ENCODE data around the gene DNM2. TPM values are rescaled to one million over a fixed set of nuclear protein-coding genes. Genes with fewer than 3 reads are reported as not detected.

The DNM2 gene
- total and polyA plus RNA-seq, 9 of the 15 experiments (the other 6 are each of a cell fraction or from before 2014, with no cell fraction given), result 2.2 to 161 (median 72.6) TPM

DNA sequence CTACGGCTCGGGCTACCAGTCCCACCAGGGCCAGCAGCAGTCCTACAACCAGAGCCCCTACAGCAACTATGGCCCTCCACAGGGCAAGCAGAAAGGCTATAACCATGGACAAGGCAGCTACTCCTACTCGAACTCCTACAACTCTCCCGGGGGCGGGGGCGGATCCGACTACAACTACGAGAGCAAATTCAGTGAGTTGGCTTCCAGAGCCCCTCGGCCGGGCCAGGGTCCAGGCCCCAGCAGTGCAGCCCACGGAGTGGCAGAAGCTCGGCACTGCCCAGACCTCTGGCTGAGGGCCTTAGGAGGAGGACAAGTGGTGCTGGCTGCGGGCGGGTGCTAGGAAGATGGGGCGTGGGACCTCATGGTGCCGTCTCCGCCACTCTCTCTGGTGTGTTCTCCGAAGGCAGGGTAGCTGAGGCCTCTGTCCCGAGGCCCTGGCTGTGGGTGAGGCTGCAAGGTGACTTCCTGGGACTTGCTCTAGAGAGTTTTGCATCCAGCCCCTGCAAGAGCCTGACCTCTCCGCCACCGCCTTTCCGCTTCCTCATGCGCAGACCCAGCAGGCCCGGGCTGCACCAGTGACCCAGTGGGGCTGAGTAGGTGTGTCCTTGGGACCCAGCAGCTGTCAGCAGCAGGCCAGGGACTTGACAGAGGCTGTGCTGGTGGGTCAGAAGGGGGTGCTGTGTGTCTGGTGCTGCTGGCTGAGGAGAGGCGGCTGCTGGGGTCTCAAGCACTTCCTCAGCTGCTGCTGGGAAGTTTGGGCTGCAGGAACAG lies 30.2 kb upstream of the DNM2 start:
- H3K27me3 ChIP-seq (ENCODE audit: control insufficient read depth in 2 of 2, insufficient read depth in 2 of 2, low read length in 2 of 2), result no peaks in the 10 kb centered on the region
- DNase-seq (ENCODE audit: extremely low read depth in 1 of 4, low spot score in 3 of 4) (no peak), FAIRE-seq (no peak), ATAC-seq (no peak)
- H3K9ac ChIP-seq (ENCODE audit: insufficient read depth in 1 of 2, low read depth in 2 of 2, low read length in 2 of 2), result no peak overlapping the region
- peaks cover 0 to 17% of the 10 kb centered on the region in 2 experiments; a peak in 1 of 5 replicates for H3K4me1 ChIP-seq (replicated peaks in 1 of 2; ENCODE audit: control insufficient read depth in 2 of 2, insufficient read depth in 2 of 2, low read length in 2 of 2)
- H3K9me1 ChIP-seq (ENCODE audit: control insufficient read depth, insufficient read depth, low read length), result peaks cover 6% of the 10 kb centered on the region
- H3K4me2 ChIP-seq (ENCODE audit: insufficient read depth, low read length), result no peak overlapping the region
- peaks cover 99% of the 10 kb centered on the region for H3K36me3 ChIP-seq (ENCODE audit: control insufficient read depth, insufficient read depth, low read length)
- in situ Hi-C loops (cut with MboI) (no loop called here), intact Hi-C loops (cut with micrococcal nuclease) (no loop called here)
- BruUV-seq (replicated peaks), result no TSS peak
- CTCF ChIA-PET (ENCODE audit: low intra/inter-chr PET ratio), result no interaction called here
- 88% methylated on average over 17 of the region's 25 CpGs for WGBS (ENCODE audit: insufficient coverage, low coverage, missing lambda C conversion rate)
- 0 out of 3 replicates have a peak, but pooled peaks cover under 1% of the 10 kb centered on the region for H3K79me2 ChIP-seq (ENCODE audit: control insufficient read depth, insufficient read depth, low read length)
- no peak overlapping the region for H3K4me3 ChIP-seq
- peaks cover 30% of the 10 kb centered on the region for H4K20me1 ChIP-seq (replicated peaks; ENCODE audit: control insufficient read depth, insufficient read depth, low read length)
- no peak overlapping the region for H3K27ac ChIP-seq (ENCODE audit: extremely low read depth, low read depth, low read length)
- TF ChIP-seq RBM22 (IDR thresholded peaks at IDR 0.05; ENCODE audit: low read depth, low read length, poor library complexity, severe bottlenecking) (peak; percentile 84), POLR2B (IDR thresholded peaks at IDR 0.05; ENCODE audit: low read depth, partially characterized antibody) (peak; percentile 17), TCF3 (CRISPR knock-in tag; IDR thresholded peaks at IDR 0.05) (no peak), HMGN3 (IDR thresholded peaks at IDR 0.05; ENCODE audit: borderline replicate concordance, extremely low read depth, insufficient read length, low read depth, low read length) (peak; percentile 24), SUPT5H (IDR thresholded peaks at IDR 0.05) (peak; percentile 51), ETV1 (tag; conservative IDR thresholded peaks at IDR 0.05; ENCODE audit: low read depth) (no peak), POLR2G (IDR thresholded peaks at IDR 0.05; ENCODE audit: low read depth, low read length) (peak; percentile 44; the same call in 1 of the 2 replicates), POLR2AphosphoS5 (IDR thresholded peaks at IDR 0.05; ENCODE audit: control insufficient read depth, insufficient read depth, low read depth, low read length) (peak; percentile 33; the same call in 1 of the 2 replicates), TCFL5 (CRISPR knock-in tag; conservative IDR thresholded peaks at IDR 0.05) (no peak), PML (IDR thresholded peaks at IDR 0.05; ENCODE audit: low read length) (peak; percentile 34; the same call in 1 of the 2 replicates), EGR1 (conservative IDR thresholded peaks at IDR 0.05) (0 out of 2 replicates have a peak, but pooled peaks have one; percentile 13)
- no peak overlapping the region for H2AFZ ChIP-seq (ENCODE audit: low read depth, low read length)
- POLR2A ChIA-PET, result interaction anchor here (0.6 to 1.6 kb wide), 5 partner anchors 8 to 29 kb away, joined by 3 to 6 read pairs (median 3); no protein-coding TSS in a partner anchor
- H3K9me3 ChIP-seq (replicated peaks; ENCODE audit: control insufficient read depth, insufficient read depth, low read depth, low read length), result no peaks in the 10 kb centered on the region
